Measurements from ENCODE around the gene LRRTM3. TPM values are rescaled to one million over a fixed set of nuclear protein-coding genes. Genes with fewer than 3 reads are reported as not detected.

LRRTM3 gene
- not detected in 2 replicates for total RNA-seq

DNA sequence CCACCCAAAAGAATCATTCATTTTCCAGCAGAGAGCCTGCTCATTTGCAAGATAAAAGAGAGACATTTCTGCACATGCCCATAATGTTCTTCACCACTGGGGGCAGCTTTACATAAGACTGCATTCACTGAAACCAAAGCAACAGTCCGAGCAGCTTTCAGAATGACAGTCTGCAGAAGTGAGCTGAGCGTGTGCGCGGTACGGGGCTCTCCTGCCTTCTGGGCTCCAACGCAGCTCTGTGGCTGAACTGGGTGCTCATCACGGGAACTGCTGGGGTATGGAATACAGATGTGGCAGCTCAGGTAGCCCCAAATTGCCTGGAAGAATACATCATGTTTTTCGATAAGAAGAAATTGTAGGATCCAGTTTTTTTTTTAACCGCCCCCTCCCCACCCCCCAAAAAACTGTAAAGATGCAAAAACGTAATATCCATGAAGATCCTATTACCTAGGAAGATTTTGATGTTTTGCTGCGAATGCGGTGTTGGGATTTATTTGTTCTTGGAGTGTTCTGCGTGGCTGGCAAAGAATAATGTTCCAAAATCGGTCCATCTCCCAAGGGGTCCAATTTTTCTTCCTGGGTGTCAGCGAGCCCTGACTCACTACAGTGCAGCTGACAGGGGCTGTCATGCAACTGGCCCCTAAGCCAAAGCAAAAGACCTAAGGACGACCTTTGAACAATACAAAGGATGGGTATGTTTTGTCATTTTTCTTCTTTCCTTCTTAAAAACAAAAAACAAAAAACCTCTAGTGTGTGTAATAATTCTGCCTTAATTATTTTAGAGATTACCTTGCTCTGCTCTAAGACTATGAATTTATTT lies at the start of gene LRRTM3:
TSS of gene LRRTM3 (plus strand) at position 141 of the 820 bp plus-strand sequence.
- Mint-ChIP-seq H3K27ac (no peak within 1 kb of the TSS), H3K4me3 (no peak within 1 kb of the TSS), H3K27me3 (peaks cover 27% of the 10 kb centered on the region), H3K36me3 (ENCODE audit: low read depth) (no peaks in the 10 kb centered on the region), H3K4me1 (peaks cover 5% of the 10 kb centered on the region), H3K9me3 (no peaks in the 10 kb centered on the region)
- ChIA-PET POLR2A (no interaction called here), CTCF (interaction anchor here (1.2 kb wide), 1 partner anchor 9 kb away, joined by 3 read pairs; no protein-coding TSS in a partner anchor)
- ATAC-seq (ENCODE audit: low read depth): peak; percentile 50
- intact Hi-C loops (cut with micrococcal nuclease): no loop called here
- no peak for DNase-seq
- TF ChIP-seq, protein P1, sequence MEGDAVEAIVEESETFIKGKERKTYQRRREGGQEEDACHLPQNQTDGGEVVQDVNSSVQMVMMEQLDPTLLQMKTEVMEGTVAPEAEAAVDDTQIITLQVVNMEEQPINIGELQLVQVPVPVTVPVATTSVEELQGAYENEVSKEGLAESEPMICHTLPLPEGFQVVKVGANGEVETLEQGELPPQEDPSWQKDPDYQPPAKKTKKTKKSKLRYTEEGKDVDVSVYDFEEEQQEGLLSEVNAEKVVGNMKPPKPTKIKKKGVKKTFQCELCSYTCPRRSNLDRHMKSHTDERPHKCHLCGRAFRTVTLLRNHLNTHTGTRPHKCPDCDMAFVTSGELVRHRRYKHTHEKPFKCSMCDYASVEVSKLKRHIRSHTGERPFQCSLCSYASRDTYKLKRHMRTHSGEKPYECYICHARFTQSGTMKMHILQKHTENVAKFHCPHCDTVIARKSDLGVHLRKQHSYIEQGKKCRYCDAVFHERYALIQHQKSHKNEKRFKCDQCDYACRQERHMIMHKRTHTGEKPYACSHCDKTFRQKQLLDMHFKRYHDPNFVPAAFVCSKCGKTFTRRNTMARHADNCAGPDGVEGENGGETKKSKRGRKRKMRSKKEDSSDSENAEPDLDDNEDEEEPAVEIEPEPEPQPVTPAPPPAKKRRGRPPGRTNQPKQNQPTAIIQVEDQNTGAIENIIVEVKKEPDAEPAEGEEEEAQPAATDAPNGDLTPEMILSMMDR (IDR thresholded peaks at IDR 0.05): no peak

DNA sequence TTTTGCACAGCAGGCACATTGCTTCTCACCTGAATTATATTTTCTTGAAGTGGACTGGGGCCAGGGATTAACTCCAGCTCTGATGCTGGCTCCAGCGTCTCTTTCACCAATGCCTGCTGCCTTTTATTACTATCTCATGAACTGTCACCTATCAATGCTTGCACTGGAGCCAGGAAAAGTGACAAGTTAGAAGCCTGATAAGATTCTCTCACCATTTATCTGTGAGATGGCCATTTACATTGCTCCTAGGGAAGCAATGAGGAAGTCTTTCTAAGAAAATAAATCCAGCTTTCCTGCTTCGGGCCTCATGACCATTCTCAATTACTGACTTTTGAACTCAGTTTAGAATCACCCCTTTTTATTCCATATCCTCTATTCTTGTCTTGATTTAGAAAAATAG lies 48.5 kb upstream of the LRRTM3 start:
- ChIA-PET CTCF (no interaction called here), POLR2A (no interaction called here)
- DNase-seq (no peak), ATAC-seq (ENCODE audit: low read depth) (no peak)
- no peak overlapping the region for H3K27ac Mint-ChIP-seq
- no peaks in the 10 kb centered on the region for H3K4me1 Mint-ChIP-seq
- no peak overlapping the region for H3K4me3 Mint-ChIP-seq
- H3K36me3 Mint-ChIP-seq (ENCODE audit: low read depth): no peaks in the 10 kb centered on the region
- intact Hi-C loops (cut with micrococcal nuclease): no loop called here
- no peaks in the 10 kb centered on the region for H3K27me3 Mint-ChIP-seq
- TF ChIP-seq, protein P1 (IDR thresholded peaks at IDR 0.05): no peak
- no peaks in the 10 kb centered on the region for H3K9me3 Mint-ChIP-seq

DNA sequence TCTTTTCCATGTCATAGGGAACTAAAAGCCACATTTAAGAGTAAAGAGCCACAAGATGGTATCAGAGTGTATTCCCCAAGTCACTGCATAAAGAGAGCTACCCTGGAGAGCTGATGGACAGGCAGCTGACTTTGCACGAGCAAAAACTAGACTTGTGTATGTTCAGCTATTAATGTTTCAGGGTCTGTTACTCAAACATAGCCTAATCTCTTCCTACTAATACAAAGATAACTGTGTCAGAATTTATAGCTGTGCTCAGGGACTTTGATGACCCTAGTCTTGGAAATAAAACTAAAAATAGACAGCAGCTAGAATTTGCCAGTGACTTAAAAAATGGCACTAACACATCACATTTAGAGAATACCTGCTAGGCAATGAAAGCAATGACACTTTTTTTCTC lies 45.5 kb upstream of the LRRTM3 start:
- Mint-ChIP-seq H3K4me3 (no peak overlapping the region), H3K4me1 (no peaks in the 10 kb centered on the region), H3K9me3 (no peaks in the 10 kb centered on the region), H3K27ac (no peak overlapping the region), H3K36me3 (ENCODE audit: low read depth) (no peaks in the 10 kb centered on the region), H3K27me3 (no peaks in the 10 kb centered on the region)
- TF ChIP-seq, protein P1 (IDR thresholded peaks at IDR 0.05): no peak
- ATAC-seq (ENCODE audit: low read depth) (no peak), DNase-seq (no peak)
- intact Hi-C loops (cut with micrococcal nuclease): no loop called here
- POLR2A ChIA-PET: no interaction called here
- CTCF ChIA-PET: no interaction called here

GRCh38 chr10:66880826-66881225 lies 45.0 kb upstream of the LRRTM3 start:
- Mint-ChIP-seq H3K36me3 (ENCODE audit: low read depth) (no peaks in the 10 kb centered on the region), H3K4me1 (no peaks in the 10 kb centered on the region), H3K4me3 (no peak overlapping the region), H3K27ac (no peak overlapping the region), H3K27me3 (no peaks in the 10 kb centered on the region), H3K9me3 (no peaks in the 10 kb centered on the region)
- ATAC-seq (ENCODE audit: low read depth) (no peak), DNase-seq (no peak)
- intact Hi-C loops (cut with micrococcal nuclease): no loop called here
- CTCF ChIA-PET: no interaction called here
- TF ChIP-seq, protein P1 (IDR thresholded peaks at IDR 0.05): no peak
- POLR2A ChIA-PET: no interaction called here

GRCh38 chr10:66881814-66882213 lies 44.0 kb upstream of the LRRTM3 start:
- DNase-seq (no peak), ATAC-seq (ENCODE audit: low read depth) (no peak)
- Mint-ChIP-seq H3K9me3 (no peaks in the 10 kb centered on the region), H3K36me3 (ENCODE audit: low read depth) (no peaks in the 10 kb centered on the region), H3K4me1 (no peaks in the 10 kb centered on the region), H3K27me3 (no peaks in the 10 kb centered on the region), H3K4me3 (no peak overlapping the region), H3K27ac (no peak overlapping the region)
- ChIA-PET CTCF (no interaction called here), POLR2A (no interaction called here)
- intact Hi-C loops (cut with micrococcal nuclease): no loop called here
- TF ChIP-seq, protein P1 (IDR thresholded peaks at IDR 0.05): no peak

All from activated B cell treated with CpG ODN at 0.5 μM for 24 hours (primary cell).